KMS-11 (cell line): ENCODE results near the gene HOXB5.

ENCODE experiments used
- H2AFZ ChIP-seq: fragments of 200-600 bp; sonication (generic); 2 replicates; pipeline ENCODE4 v1.6.1; 2016; ENCODE audit warnings: antibody characterized with exemption, mixed run types, low read depth
- H3K27ac ChIP-seq: fragments of 200-600 bp; sonication (generic); 2 replicates; pipeline ENCODE4 v1.6.1; 2016; ENCODE audit warnings: mild to moderate bottlenecking, mixed run types
- H3K27me3 ChIP-seq: fragments of 200-600 bp; sonication (generic); 2 replicates; pipeline ENCODE4 v1.6.1; 2017; ENCODE audit warnings: mild to moderate bottlenecking, low read depth, mixed run types, moderate library complexity; ENCODE audit not compliant: insufficient read depth
- H3K36me3 ChIP-seq: fragments of 200-600 bp; sonication (generic); 2 replicates; pipeline ENCODE4 v1.6.1; 2017; ENCODE audit warnings: mild to moderate bottlenecking, mixed run types; ENCODE audit not compliant: insufficient read depth
- H3K4me1 ChIP-seq: fragments of 200-600 bp; sonication (generic); 2 replicates; pipeline ENCODE4 v1.6.1; 2016; ENCODE audit warnings: mild to moderate bottlenecking, low read depth, mixed run types; ENCODE audit not compliant: poor library complexity, severe bottlenecking
- H3K4me2 ChIP-seq: fragments of 200-600 bp; sonication (generic); 2 replicates; pipeline ENCODE4 v1.7.0; 2016; ENCODE audit warnings: mild to moderate bottlenecking, mixed run types
- H3K4me3 ChIP-seq: fragments of 200-600 bp; sonication (generic); IDR thresholded peaks from 2 replicates; pipeline ENCODE4 v1.6.1; 2017; ENCODE audit warnings: low read depth, low read length, mixed read lengths; ENCODE audit not compliant: insufficient read depth
- H3K79me2 ChIP-seq: fragments of 200-600 bp; sonication (generic); 2 replicates; pipeline ENCODE4 v1.6.1; 2016; ENCODE audit warnings: low read depth, mixed run types; ENCODE audit not compliant: insufficient read depth
- H3K9ac ChIP-seq: fragments of 200-600 bp; sonication (generic); 2 replicates; pipeline ENCODE4 v1.6.1; 2016; ENCODE audit warnings: mild to moderate bottlenecking, mixed run types
- H4K20me1 ChIP-seq: fragments of 200-600 bp; sonication (generic); 2 replicates; pipeline ENCODE4 v1.6.1; 2016; ENCODE audit warnings: mild to moderate bottlenecking, mixed run types; ENCODE audit not compliant: insufficient read depth
- CTCF ChIP-seq: fragments of 200-600 bp; sonication (generic); conservative IDR thresholded peaks from 2 replicates; pipeline ENCODE4 v1.6.1; 2017; ENCODE audit warnings: low read depth, mild to moderate bottlenecking, antibody characterized with exemption, low read length, moderate library complexity, mixed read lengths

The HOXB5 gene

GRCh38 chr17:48559840-48560817 lies 33.5 kb downstream of the HOXB5 start:
- Histone ChIP-seq H3K9ac (no peak overlapping the region), H3K4me2 (no peak overlapping the region), H3K4me3 (no peak overlapping the region), H3K4me1 (no peaks in the 10 kb centered on the region), H2AFZ (no peak overlapping the region), H3K27ac (no peak overlapping the region), H3K79me2 (no peaks in the 10 kb centered on the region), H4K20me1 (no peaks in the 10 kb centered on the region), H3K27me3 (no peaks in the 10 kb centered on the region), H3K36me3 (no peaks in the 10 kb centered on the region)
- TF ChIP-seq CTCF, result no peak

- Histone ChIP-seq H3K9ac (no peak overlapping the region), H3K27me3 (no peaks in the 10 kb centered on the region)
Measured at GRCh38 chr17:48559122-48559839, 34.3 kb downstream of the HOXB5 start.

GRCh38 chr17:48558831-48559121 lies 34.8 kb downstream of the HOXB5 start:
- no peak overlapping the region for H3K9ac ChIP-seq
- H3K27me3 ChIP-seq, result no peaks in the 10 kb centered on the region
- no peak overlapping the region for H3K4me3 ChIP-seq
- H3K4me1 ChIP-seq, result no peaks in the 10 kb centered on the region
- H3K79me2 ChIP-seq, result no peaks in the 10 kb centered on the region
- H4K20me1 ChIP-seq, result no peaks in the 10 kb centered on the region
- H3K36me3 ChIP-seq, result no peaks in the 10 kb centered on the region
- H2AFZ ChIP-seq, result no peak overlapping the region
- no peak overlapping the region for H3K4me2 ChIP-seq
- no peak overlapping the region for H3K27ac ChIP-seq
- TF ChIP-seq CTCF, result no peak

More at GRCh38 chr17:48559122-48559839, 34.3 kb downstream of the HOXB5 start:
- Histone ChIP-seq H4K20me1 (no peaks in the 10 kb centered on the region), H3K36me3 (no peaks in the 10 kb centered on the region), H3K4me2 (no peak overlapping the region), H3K4me1 (no peaks in the 10 kb centered on the region), H3K79me2 (no peaks in the 10 kb centered on the region), H3K27ac (no peak overlapping the region), H2AFZ (no peak overlapping the region), H3K4me3 (no peak overlapping the region)
- TF ChIP-seq CTCF, result no peak

- TF ChIP-seq CTCF, result no peak
- Histone ChIP-seq H3K4me1 (no peaks in the 10 kb centered on the region), H3K4me2 (no peak overlapping the region), H3K27me3 (no peaks in the 10 kb centered on the region), H3K79me2 (no peaks in the 10 kb centered on the region), H3K27ac (no peak overlapping the region), H3K36me3 (no peaks in the 10 kb centered on the region), H3K9ac (no peak overlapping the region), H4K20me1 (no peaks in the 10 kb centered on the region), H2AFZ (no peak overlapping the region), H3K4me3 (no peak overlapping the region)
Measured at GRCh38 chr17:48558057-48558830, 35.3 kb downstream of the HOXB5 start.
